ENCODE results near the gene RBM4. TPM values are rescaled to one million over a fixed set of nuclear protein-coding genes. Genes with fewer than 3 reads are reported as not detected.
"Not testable (repeated sequence)": the region's sequence is repeated elsewhere in the genome, so short reads cannot be mapped to it uniquely, and the experiment has no call there.

RBM4 gene
- total RNA-seq (2014; rRNA removed; shearing (Covaris generic)) = 93.6 and 126 TPM in 2 replicates

DNA sequence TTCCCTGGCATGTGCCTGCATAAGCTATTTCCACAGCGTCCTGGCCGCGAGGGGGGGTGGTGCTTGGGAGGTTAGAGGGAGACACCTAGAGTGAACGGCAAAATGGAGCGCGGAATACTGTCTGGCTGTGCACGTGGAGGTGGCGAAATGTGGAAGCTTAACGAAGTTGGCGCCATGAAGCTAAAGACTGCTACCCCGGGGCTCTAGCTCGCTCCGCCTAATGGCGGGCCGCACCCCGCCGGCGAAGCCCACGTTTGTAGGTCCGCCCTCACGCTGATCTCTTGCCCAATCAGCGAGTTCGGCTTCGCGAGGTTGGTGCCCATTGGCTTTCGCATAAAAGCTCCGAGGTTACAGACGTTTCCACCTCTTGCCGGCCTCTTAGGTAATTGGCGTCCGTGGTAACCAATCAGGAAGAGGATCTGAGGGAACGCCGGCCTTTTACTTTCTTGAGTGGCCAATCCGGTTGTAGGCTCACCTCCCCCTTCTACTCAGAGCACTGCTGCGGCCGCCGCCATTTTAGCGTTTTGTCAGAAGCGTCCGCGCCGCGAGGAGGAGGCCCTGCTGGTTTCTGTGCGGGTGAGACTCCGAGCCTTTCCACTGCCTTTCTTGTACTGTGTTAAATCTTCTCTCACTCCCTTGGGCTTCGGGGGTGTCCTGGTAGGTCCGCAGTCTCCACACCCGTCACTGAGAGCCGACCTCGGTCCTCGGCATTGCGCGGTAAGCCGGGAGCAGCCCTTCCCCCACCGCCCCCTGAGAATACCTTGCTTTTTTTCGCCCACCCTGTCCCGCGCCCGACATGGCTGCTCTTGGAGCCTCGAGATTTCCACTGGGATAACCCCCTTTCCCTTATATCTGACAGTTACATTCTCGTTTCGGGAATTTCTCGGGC lies at the start of gene RBM4:
TSS of gene RBM4 (plus strand) at position 527 of the 889 bp plus-strand sequence. CDS start 1,009 bp downstream, outside the sequence.
- peak; percentile 100 for DNase-seq (ENCODE audit: low read depth)

GRCh38 chr11:66589315-66589714 lies 49.2 kb upstream of the RBM4 start:
- DNase-seq (ENCODE audit: low read depth) = not testable (repeated sequence)

- DNase-seq (ENCODE audit: low read depth) = no peak
Observed at GRCh38 chr11:66589996-66590675, 48.4 kb upstream of the RBM4 start.

- DNase-seq (ENCODE audit: low read depth) = no peak
Observed at GRCh38 chr11:66591175-66591574, 47.3 kb upstream of the RBM4 start.

- peak; percentile 95 for DNase-seq (ENCODE audit: low read depth)
Observed at GRCh38 chr11:66592457-66593302, 45.8 kb upstream of the RBM4 start, which contains the start of the genes CCDC87 and CCS. TSS of gene CCDC87 (minus strand) at chr11:66593063. CDS start at chr11:66593015, 48 bp downstream. TSS of gene CCS (plus strand) at chr11:66593185. CDS start at chr11:66593262, 77 bp downstream.

DNA sequence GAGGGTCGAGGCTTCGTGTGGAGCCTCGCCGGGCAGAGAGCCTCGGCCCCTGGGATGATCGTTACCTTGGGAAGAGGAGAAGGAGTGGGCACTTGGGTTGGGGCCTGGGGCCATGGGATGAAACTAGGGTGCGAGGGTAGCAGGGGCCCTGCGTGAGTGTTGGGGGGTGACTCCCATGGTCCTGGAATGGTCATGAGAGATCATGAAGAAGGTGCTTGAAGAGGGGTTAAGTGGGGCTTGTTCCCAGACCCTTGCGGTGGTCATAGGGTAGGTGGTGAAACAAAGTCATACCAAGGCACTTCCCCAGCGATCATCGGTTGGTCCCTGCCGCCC lies 45.2 kb upstream of the RBM4 start:
- no peak for DNase-seq (ENCODE audit: low read depth)

- DNase-seq (ENCODE audit: low read depth) = no peak
Observed at GRCh38 chr11:66593650-66594049, 44.9 kb upstream of the RBM4 start.

DNA sequence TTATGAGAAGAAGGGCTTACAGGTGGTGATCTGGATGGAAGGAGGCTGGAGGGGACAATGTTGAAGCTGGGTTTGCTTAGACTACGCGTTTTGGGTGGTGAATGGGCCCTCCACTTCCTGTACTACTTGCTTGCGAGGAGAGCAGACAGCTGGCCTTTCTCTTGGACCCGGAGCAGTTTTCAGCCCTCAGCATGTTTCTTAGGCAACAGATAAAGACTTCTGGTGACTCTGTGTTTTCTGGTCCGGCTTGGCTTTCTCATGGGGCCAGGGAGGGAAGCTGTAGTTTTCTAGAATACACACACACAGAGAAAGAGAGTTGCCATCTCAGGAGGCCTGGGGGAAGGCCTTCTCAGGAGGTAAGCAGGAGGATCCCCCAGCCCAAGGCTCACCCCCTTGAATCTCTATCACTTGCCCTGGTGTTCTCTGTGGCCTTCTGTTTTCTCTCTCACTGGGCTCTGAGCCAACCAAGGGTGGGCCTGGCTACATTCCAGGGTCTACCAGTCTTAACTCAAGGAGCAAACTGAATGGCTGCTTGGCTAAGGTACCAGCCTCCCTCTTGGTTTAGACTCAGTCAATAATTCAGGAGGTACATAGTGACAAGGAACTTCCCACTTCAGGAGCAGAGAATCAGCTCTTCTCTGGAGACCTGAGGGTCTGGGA lies 43.1 kb upstream of the RBM4 start:
- no peak for DNase-seq (ENCODE audit: low read depth)

GRCh38 chr11:66598993-66599392 lies 39.5 kb upstream of the RBM4 start:
- DNase-seq (ENCODE audit: low read depth) = no peak

- DNase-seq (ENCODE audit: low read depth) = no peak
Observed at GRCh38 chr11:66600219-66600618, 38.3 kb upstream of the RBM4 start.

- no peak for DNase-seq (ENCODE audit: low read depth)
Observed at GRCh38 chr11:66600631-66601233, 37.8 kb upstream of the RBM4 start.

DNA sequence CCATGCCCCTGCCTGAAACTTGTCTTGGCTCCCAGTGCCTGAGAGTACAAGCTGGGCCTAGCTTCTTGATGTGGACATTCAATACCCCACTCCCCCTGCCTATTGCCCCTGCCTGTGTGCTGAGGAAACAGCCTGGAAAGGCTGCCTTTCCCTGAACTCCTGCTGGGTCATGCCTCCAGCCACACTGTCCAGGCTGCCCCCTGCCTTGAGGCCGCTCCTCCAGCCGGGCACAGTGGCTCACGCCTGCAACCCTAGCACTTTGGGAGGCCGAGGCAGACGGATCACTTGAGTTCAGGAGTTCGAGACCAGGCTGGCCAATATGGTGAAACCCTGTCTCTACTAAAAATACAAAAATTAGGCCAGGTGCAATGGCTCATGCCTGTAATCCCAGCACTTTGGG lies 35.4 kb upstream of the RBM4 start:
- DNase-seq (ENCODE audit: low read depth) = no peak

DNA sequence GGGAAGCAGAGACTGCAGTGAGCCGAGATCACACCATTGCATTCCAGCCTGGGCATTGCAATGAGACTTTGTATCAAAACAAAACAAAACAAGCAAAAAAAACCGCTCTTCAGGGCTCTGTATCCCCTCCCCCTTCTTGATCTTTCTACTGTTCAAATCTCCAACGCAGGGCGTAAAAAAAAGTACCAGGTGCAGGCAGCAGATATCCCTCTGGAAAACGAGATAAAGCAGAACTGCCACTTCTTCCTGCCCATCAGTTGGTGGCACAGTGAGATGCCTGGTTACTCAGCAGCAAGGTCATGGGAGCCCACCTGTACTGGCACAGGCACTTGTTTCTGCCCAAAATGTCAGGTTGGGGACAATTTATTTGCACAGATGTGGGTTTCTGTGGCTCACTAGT lies 34.3 kb upstream of the RBM4 start:
- no peak for DNase-seq (ENCODE audit: low read depth)

DNA sequence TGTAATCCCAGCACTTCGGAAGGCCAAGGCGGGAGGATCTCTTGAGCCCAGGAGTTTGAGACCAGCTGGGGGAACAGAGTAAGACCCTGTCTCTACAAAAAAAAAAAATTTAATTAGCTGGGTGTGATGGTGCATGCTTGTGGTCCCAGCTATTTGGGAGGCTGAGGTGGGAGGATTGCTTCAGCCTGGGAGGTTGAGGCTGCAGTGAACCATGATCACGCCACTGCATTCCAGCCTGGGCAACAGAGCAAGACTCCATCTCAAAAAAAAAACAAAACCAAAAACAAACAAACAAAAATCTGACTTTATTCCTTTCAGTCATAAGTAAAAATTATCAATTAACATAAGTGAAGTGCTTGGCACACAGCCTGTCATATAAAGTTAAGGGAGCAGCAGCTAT lies 31.9 kb upstream of the RBM4 start:
- not testable (repeated sequence) for DNase-seq (ENCODE audit: low read depth)

GRCh38 chr11:66607126-66607834 lies 31.2 kb upstream of the RBM4 start:
- DNase-seq (ENCODE audit: low read depth) = peak; percentile 90

DNA sequence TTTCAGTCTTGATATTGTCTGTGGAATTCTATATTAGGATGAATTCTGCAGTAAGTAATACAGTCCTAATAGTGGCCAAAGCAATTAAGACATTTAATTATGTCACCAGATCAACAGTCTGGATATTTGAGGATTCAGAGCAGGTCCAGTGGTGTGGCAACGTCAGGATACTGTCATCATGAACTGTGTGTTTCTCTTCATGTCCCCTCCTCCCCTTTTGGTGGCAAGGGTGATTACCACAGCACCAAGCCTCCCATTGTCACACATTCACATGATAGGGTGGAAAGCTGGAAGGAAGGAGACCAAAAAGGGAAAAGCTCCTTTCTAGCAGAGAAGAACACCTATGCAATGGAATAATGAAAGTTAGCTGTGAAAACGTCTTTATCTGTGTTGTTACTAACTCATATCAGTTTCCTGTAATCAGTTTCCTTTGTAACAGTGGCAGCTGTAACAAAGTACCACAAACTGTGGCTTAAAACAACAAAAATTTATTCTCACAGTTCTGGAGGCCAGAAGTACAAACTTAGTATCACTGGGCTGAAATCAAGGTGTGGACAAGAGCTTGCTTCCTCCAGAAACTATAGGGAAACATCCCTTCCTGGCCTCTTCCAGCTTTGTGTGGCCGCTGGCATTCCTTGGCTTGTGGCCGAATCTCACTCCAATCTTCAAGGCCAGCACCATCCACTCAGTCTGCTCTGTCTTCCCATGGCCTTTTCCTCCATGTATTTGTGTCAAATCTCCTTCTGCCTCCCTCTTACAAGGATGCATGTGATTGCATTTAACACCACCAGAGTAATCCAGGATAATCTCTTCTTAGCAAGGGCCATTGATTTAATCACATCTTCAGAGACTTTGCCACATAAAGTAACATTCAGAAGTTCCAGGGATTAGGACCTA lies 28.5 kb upstream of the RBM4 start:
- no peak for DNase-seq (ENCODE audit: low read depth)

DNA sequence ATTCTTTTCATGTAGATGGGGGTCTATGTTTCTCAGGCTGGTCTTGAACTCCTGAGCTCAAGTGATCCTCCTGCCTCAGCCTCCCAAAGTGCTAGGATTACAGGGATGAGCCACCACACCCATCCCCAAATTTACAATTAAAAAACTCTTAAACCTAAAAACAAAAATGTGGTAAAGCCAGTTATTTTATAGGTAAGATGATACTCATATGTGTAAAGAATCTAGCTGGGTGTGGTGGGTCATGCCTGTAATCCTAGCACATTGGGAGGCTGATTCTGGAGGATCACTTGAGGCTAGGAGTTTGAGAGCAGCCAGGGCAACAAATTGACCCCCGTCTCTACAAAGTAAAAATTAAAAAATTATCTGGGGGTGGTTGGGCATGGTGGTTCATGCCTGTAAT lies 26.0 kb upstream of the RBM4 start:
- no peak for DNase-seq (ENCODE audit: low read depth)

GRCh38 chr11:66614073-66614472 lies 24.4 kb upstream of the RBM4 start:
- DNase-seq (ENCODE audit: low read depth) = no peak
